HepG2 (cell line): Measurements from ENCODE around the gene TARM1. TPM values are rescaled to one million over a fixed set of nuclear protein-coding genes. Genes with fewer than 3 reads are reported as not detected.

Source experiments
- AKAP8 ChIP-seq: sonication (generic); formaldehyde crosslinking; IDR thresholded peaks from 2 replicates; pipeline ENCODE4 v1.5.1; 2020; ENCODE audit warnings: mild to moderate bottlenecking, missing genetic modification reagents
- ARID3A ChIP-seq: IDR thresholded peaks from 2 replicates; pipeline ENCODE4 v1.6.1; 2012; ENCODE audit warnings: low read depth, low read length, improper control_type of control experiment
- CEBPZ ChIP-seq: IDR thresholded peaks from 2 replicates; pipeline ENCODE4 v1.6.1; 2012; ENCODE audit warnings: low read length, improper control_type of control experiment
- FOXK2 ChIP-seq: fragments of 450-650 bp; IDR thresholded peaks from 2 replicates; pipeline ENCODE4 v1.6.1; 2016
- HMGXB4 ChIP-seq, 2 experiments: sonication (generic) in 1 of 2; formaldehyde crosslinking in 1 of 2; IDR thresholded peaks; 2 replicates each; pipeline versions ENCODE4 v1.4.0 to v1.6.1; 2018 to 2020; ENCODE audit warnings: missing genetic modification reagents in 2 of 2, borderline replicate concordance in 1 of 2, low read depth in 1 of 2, mild to moderate bottlenecking in 1 of 2, missing biosample characterization in 1 of 2
- MYPOP ChIP-seq: sonication (generic); formaldehyde crosslinking; IDR thresholded peaks from 2 replicates; pipeline ENCODE4 v1.8.1; 2023; ENCODE audit warnings: mild to moderate bottlenecking, moderate library complexity, missing genetic modification reagents
- NFKBIZ ChIP-seq: IDR thresholded peaks from 2 replicates; pipeline ENCODE4 v1.6.1; 2018; ENCODE audit warnings: missing genetic modification reagents, missing compliant biosample characterization
- NONO ChIP-seq, 2 experiments: fragments of 450-650 bp in 1 of 2; sonication (generic) in 1 of 2; formaldehyde crosslinking in 1 of 2; IDR thresholded peaks in 1 of 2; conservative IDR thresholded peaks in 1 of 2; 2 replicates each; pipeline versions ENCODE4 v1.6.1 to v1.8.0; 2017 to 2022; ENCODE audit warnings: mild to moderate bottlenecking in 1 of 2, missing genetic modification reagents in 1 of 2, moderate library complexity in 1 of 2
- RFXANK ChIP-seq: IDR thresholded peaks from 2 replicates; pipeline ENCODE4 v1.6.1; 2016
- SALL1 ChIP-seq: sonication (generic); formaldehyde crosslinking; IDR thresholded peaks from 2 replicates; pipeline ENCODE4 v1.8.0; 2022; ENCODE audit warnings: mild to moderate bottlenecking, missing genetic modification reagents
- SIN3B ChIP-seq: fragments of 150-350 bp; IDR thresholded peaks from 2 replicates; pipeline ENCODE4 v1.6.1; 2014; ENCODE audit warnings: low read length
- SSRP1 ChIP-seq: IDR thresholded peaks from 2 replicates; pipeline ENCODE4 v1.6.1; 2016; ENCODE audit warnings: control low read depth
- ZBTB21 ChIP-seq: sonication (generic); formaldehyde crosslinking; IDR thresholded peaks from 2 replicates; pipeline ENCODE4 v1.4.0; 2020; ENCODE audit warnings: missing genetic modification reagents
- ZFP41 ChIP-seq: sonication (generic); formaldehyde crosslinking; IDR thresholded peaks from 2 replicates; pipeline ENCODE4 v1.4.0; 2020; ENCODE audit warnings: mild to moderate bottlenecking, missing genetic modification reagents, borderline replicate concordance
- ZNF292 ChIP-seq: sonication (generic); formaldehyde crosslinking; IDR thresholded peaks from 2 replicates; pipeline ENCODE4 v1.8.1; 2022; ENCODE audit warnings: mild to moderate bottlenecking, low read depth, missing genetic modification reagents, borderline replicate concordance
- ZNF512B ChIP-seq: sonication (generic); formaldehyde crosslinking; IDR thresholded peaks from 2 replicates; pipeline ENCODE4 v1.5.1; 2020; ENCODE audit warnings: missing genetic modification reagents, mild to moderate bottlenecking, borderline replicate concordance
- ZNF530 ChIP-seq: sonication (generic); formaldehyde crosslinking; IDR thresholded peaks from 2 replicates; pipeline ENCODE4 v1.5.0; 2020; ENCODE audit warnings: low read depth, mild to moderate bottlenecking, missing genetic modification reagents
- ZNF747 ChIP-seq: sonication (generic); formaldehyde crosslinking; IDR thresholded peaks from 2 replicates; pipeline ENCODE4 v1.8.1; 2023; ENCODE audit warnings: missing genetic modification reagents, mild to moderate bottlenecking, borderline replicate concordance
- polyA plus RNA-seq, 8 experiments: library from polyadenylated mRNA; depleted of rRNA in 3 of 8; stranded (reverse) in 7 of 8; unstranded in 1 of 8; fragments of >200 nt; fragmentation: Illumina TruSeq in 4 of 8; extraction: Trizol in 4 of 8; gene quantifications; 2 replicates each; pipeline versions ENCODE4 v1.2.1 to v1.2.3, GENCODE V29; 2011 to 2016; ENCODE audit warnings: low read depth in 4 of 8, missing spikeins in 1 of 8, mixed read lengths in 1 of 8; ENCODE audit not compliant: insufficient read depth in 1 of 8
- total RNA-seq, 5 experiments: library from RNA; depleted of rRNA; stranded (reverse); fragments of >200 nt; fragmentation: Illumina TruSeq; extraction: Trizol; gene quantifications; 2 replicates each; pipeline ENCODE4 v1.2.3, GENCODE V29; 2016; ENCODE audit warnings: low read depth in 1 of 5

Gene TARM1
- total and polyA plus RNA-seq, 2 of the 13 experiments (the other 11 are each of a cell fraction or from before 2014, with no cell fraction given): not detected

- TF ChIP-seq HMGXB4 (CRISPR knock-in tag; IDR thresholded peaks at IDR 0.05; ENCODE audit: borderline replicate concordance in 1 of 2, low read depth in 1 of 2) (peak; percentile 47 to 83; a peak in 3 of 4 replicates), SALL1 (CRISPR knock-in tag) (peak; percentile 49), MYPOP (CRISPR knock-in tag) (no peak; the same call in 1 of the 2 replicates), NFKBIZ (no peak), ZFP41 (CRISPR knock-in tag) (no peak), ZBTB21 (CRISPR knock-in tag) (no peak), SSRP1 (CRISPR knock-in tag) (no peak), CEBPZ (no peak), ZNF512B (CRISPR knock-in tag) (no peak), SIN3B (peak; percentile 92), NONO (IDR thresholded peaks at IDR 0.05) (no peak), NONO (CRISPR knock-in tag; conservative IDR thresholded peaks at IDR 0.05) (peak; percentile 85), ZNF530 (CRISPR knock-in tag) (no peak), ZNF747 (CRISPR knock-in tag) (no peak), ARID3A (no peak), AKAP8 (CRISPR knock-in tag) (no peak), FOXK2 (peak; percentile 50; the same call in 1 of the 2 replicates), RFXANK (CRISPR knock-in tag) (no peak), ZNF292 (no peak)
These were observed 21.4 kb upstream of the TARM1 start, which contains the start of gene NDUFA3 (continued) for GRCh38 chr19:54102421-54103169.
